ENCODE measurements around the gene RPAP2.

The RPAP2 gene

GRCh38 chr1:92333668-92334067 is 34.8 kb downstream of the RPAP2 start:
- Histone ChIP-seq H3K9me3 (ENCODE audit: low read length) (no peaks in the 10 kb centered on the region), H2AFZ (ENCODE audit: low read length) (no peak overlapping the region), H3K79me2 (ENCODE audit: insufficient read depth, low read length) (no peaks in the 10 kb centered on the region), H3K36me3 (ENCODE audit: insufficient read depth, low read length) (peaks cover 29% of the 10 kb centered on the region), H3K9ac (ENCODE audit: low read length) (no peak overlapping the region), H3K4me1 (ENCODE audit: insufficient read depth, low read length, severe bottlenecking) (no peaks in the 10 kb centered on the region), H3K27ac (ENCODE audit: low read depth, low read length, poor library complexity, severe bottlenecking) (no peak overlapping the region), H3K27me3 (ENCODE audit: insufficient read depth, low read length) (no peaks in the 10 kb centered on the region), H3K4me2 (ENCODE audit: low read length) (no peak overlapping the region), H3F3A (ENCODE audit: insufficient read depth, low read length) (no peaks in the 10 kb centered on the region), H3K4me3 (ENCODE audit: low read depth, low read length, poor library complexity, severe bottlenecking) (no peak overlapping the region), H3K9me2 (ENCODE audit: low read depth, low read length) (no peaks in the 10 kb centered on the region), H4K20me1 (ENCODE audit: insufficient read depth, low read length) (no peaks in the 10 kb centered on the region)
- TF ChIP-seq CTCF (IDR thresholded peaks at IDR 0.05; ENCODE audit: low read length) (no peak), EZH2 (IDR thresholded peaks at IDR 0.05; ENCODE audit: borderline replicate concordance, low read length) (no peak)

DNA sequence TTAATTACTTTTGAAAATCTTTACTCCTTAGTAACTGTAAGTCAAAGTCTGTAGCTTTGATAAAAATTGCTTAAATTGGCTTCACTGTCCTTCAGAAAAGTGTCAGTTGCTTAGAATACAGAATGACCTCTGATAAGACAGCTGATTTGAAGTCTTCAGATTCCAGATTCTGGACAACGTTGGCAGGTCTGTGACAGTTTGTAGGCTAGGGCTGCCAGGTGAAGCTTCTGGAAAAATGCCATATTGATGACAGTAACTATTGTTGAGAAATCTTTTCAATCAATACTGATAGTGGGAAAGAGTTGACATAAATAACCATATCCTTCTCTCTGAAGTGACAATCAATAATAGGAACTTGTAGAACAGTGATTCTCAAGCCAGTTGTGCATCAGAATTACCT is 41.3 kb downstream of the RPAP2 start:
- Histone ChIP-seq H3K79me2 (ENCODE audit: insufficient read depth, low read length) (no peaks in the 10 kb centered on the region), H3F3A (ENCODE audit: insufficient read depth, low read length) (no peaks in the 10 kb centered on the region), H3K27ac (ENCODE audit: low read depth, low read length, poor library complexity, severe bottlenecking) (no peak overlapping the region), H3K9me2 (ENCODE audit: low read depth, low read length) (no peaks in the 10 kb centered on the region), H3K4me3 (ENCODE audit: low read depth, low read length, poor library complexity, severe bottlenecking) (no peak overlapping the region), H3K36me3 (ENCODE audit: insufficient read depth, low read length) (peaks cover 20% of the 10 kb centered on the region; the same call in 1 of the 2 replicates), H3K4me2 (ENCODE audit: low read length) (no peak overlapping the region), H2AFZ (ENCODE audit: low read length) (no peak overlapping the region), H3K27me3 (ENCODE audit: insufficient read depth, low read length) (no peaks in the 10 kb centered on the region), H3K4me1 (ENCODE audit: insufficient read depth, low read length, severe bottlenecking) (no peaks in the 10 kb centered on the region), H3K9me3 (ENCODE audit: low read length) (no peaks in the 10 kb centered on the region), H4K20me1 (ENCODE audit: insufficient read depth, low read length) (no peaks in the 10 kb centered on the region), H3K9ac (ENCODE audit: low read length) (no peak overlapping the region)
- TF ChIP-seq CTCF (IDR thresholded peaks at IDR 0.05; ENCODE audit: low read length), result no peak
- TF ChIP-seq EZH2 (IDR thresholded peaks at IDR 0.05; ENCODE audit: borderline replicate concordance, low read length), result no peak

DNA sequence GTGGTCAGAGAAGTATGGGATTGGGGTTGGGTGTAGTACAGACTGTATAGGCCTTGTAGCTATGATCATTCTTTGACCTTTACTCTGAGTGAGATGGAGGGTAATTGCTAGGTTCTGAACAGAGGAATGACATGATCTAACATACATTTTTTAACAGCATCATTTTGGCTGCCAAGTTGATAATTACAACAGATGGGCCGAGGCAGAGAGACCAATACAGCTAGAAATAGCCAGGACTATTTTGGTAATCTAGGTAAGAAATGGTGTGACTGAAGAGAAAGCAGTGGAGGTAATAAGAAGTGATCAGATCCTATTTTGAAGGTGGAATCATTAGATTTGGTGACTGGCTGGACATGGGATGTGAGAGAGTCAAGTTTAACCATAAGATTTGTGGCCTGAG is 43.5 kb downstream of the RPAP2 start:
- Histone ChIP-seq H3K9ac (ENCODE audit: low read length) (no peak overlapping the region), H3K27me3 (ENCODE audit: insufficient read depth, low read length) (no peaks in the 10 kb centered on the region), H3K9me3 (ENCODE audit: low read length) (no peaks in the 10 kb centered on the region), H3K27ac (ENCODE audit: low read depth, low read length, poor library complexity, severe bottlenecking) (no peak overlapping the region), H3K79me2 (ENCODE audit: insufficient read depth, low read length) (no peaks in the 10 kb centered on the region), H2AFZ (ENCODE audit: low read length) (no peak overlapping the region), H3F3A (ENCODE audit: insufficient read depth, low read length) (no peaks in the 10 kb centered on the region), H3K36me3 (ENCODE audit: insufficient read depth, low read length) (peaks cover 13% of the 10 kb centered on the region; the same call in 1 of the 2 replicates), H3K4me3 (ENCODE audit: low read depth, low read length, poor library complexity, severe bottlenecking) (no peak overlapping the region), H3K4me2 (ENCODE audit: low read length) (no peak overlapping the region), H4K20me1 (ENCODE audit: insufficient read depth, low read length) (no peaks in the 10 kb centered on the region), H3K9me2 (ENCODE audit: low read depth, low read length) (no peaks in the 10 kb centered on the region), H3K4me1 (ENCODE audit: insufficient read depth, low read length, severe bottlenecking) (no peaks in the 10 kb centered on the region)
- TF ChIP-seq CTCF (IDR thresholded peaks at IDR 0.05; ENCODE audit: low read length) (no peak), EZH2 (IDR thresholded peaks at IDR 0.05; ENCODE audit: borderline replicate concordance, low read length) (no peak)
